Peyer's patch (tissue), 4 donors: ENCODE data around the gene BICRA.

ENCODE experiments used
- CTCF ChIP-seq, 6 experiments: fragments of 450-650 bp in 4 of 6; fragments of 200-600 bp in 2 of 6; sonication (generic) in 1 of 6; IDR thresholded peaks; one replicate each; pipeline ENCODE4 v1.5.1; 2017 to 2019; ENCODE audit warnings: antibody characterized with exemption in 6 of 6, mild to moderate bottlenecking in 3 of 6, moderate library complexity in 1 of 6
- POLR2A ChIP-seq, 2 donors: fragments of 450-650 bp; IDR thresholded peaks; one replicate each; pipeline ENCODE4 v1.5.1; 2017; ENCODE audit warnings: antibody characterized with exemption in 2 of 2, mild to moderate bottlenecking in 2 of 2, moderate library complexity in 2 of 2

GRCh38 chr19:47614021-47614295 lies 5.0 kb downstream of the BICRA start:
- no peak for TF ChIP-seq CTCF (IDR thresholded peaks at IDR 0.05)
- no peak for TF ChIP-seq POLR2A (IDR thresholded peaks at IDR 0.05)
